Heart right ventricle (tissue), 16 donors: ENCODE results near the gene CREB3L1. TPM values are rescaled to one million over a fixed set of nuclear protein-coding genes. Genes with fewer than 3 reads are reported as not detected.

ENCODE experiments used
- ATAC-seq, 8 donors: fragments of 200-7000 bp; cut with Tn5 transposase; one replicate each; pipeline ENCODE4 v1.9.1; 2020; ENCODE audit warnings: mild to moderate bottlenecking in 8 of 8, moderate library complexity in 8 of 8, moderate number of reproducible peaks in 1 of 8
- DNase-seq, 2 donors: peaks; one replicate each; pipeline ENCODE4 v3.0.0-alpha.2; 2020
- H3K27ac ChIP-seq, 10 donors: fragments of 200-600 bp; sonication (generic) in 2 of 10; one replicate each; pipeline versions ENCODE4 v1.5.0 to v1.8.0; 2020 to 2022; ENCODE audit warnings: mild to moderate bottlenecking in 3 of 10
- H3K27me3 ChIP-seq, 7 donors: fragments of 200-600 bp; one replicate each; pipeline ENCODE4 v1.8.0; 2021 to 2022; ENCODE audit warnings: mild to moderate bottlenecking in 2 of 7
- H3K36me3 ChIP-seq, 9 donors: fragments of 200-600 bp; sonication (generic) in 1 of 9; one replicate each; pipeline versions ENCODE4 v1.5.0 to v1.8.0; 2020 to 2022; ENCODE audit warnings: mild to moderate bottlenecking in 2 of 9
- H3K4me1 ChIP-seq, 9 donors: fragments of 200-600 bp; sonication (generic) in 1 of 9; one replicate each; pipeline versions ENCODE4 v1.5.0 to v1.8.0; 2020 to 2022; ENCODE audit warnings: mild to moderate bottlenecking in 4 of 9
- H3K4me3 ChIP-seq, 10 donors: fragments of 200-600 bp; sonication (generic) in 2 of 10; one replicate each; pipeline versions ENCODE4 v1.5.0 to v1.8.0; 2020 to 2022; ENCODE audit warnings: mild to moderate bottlenecking in 7 of 10, moderate library complexity in 2 of 10
- H3K9me3 ChIP-seq, 11 donors: fragments of 200-600 bp in 10 of 11; sonication (generic) in 2 of 11; one replicate each; pipeline versions ENCODE4 v1.5.0 to v1.8.0; 2013 to 2022; ENCODE audit warnings: mild to moderate bottlenecking in 2 of 11, control low read depth in 1 of 11, moderate library complexity in 1 of 11
- CTCF ChIP-seq, 9 donors: fragments of 200-600 bp; sonication (generic) in 2 of 9; IDR thresholded peaks; one replicate each; pipeline versions ENCODE4 v1.5.0 to v1.8.0; 2021 to 2022; ENCODE audit warnings: antibody characterized with exemption in 9 of 9, mild to moderate bottlenecking in 5 of 9, moderate library complexity in 1 of 9
- WGBS, 2 donors: extraction: QIAGEN DNeasy Blood & Tissue Kit; methylation state at CpG; one replicate each; pipeline ENCODE4 v1.1.7; 2013; ENCODE audit warnings: inconsistent platforms in 1 of 2; 5-methylcytosine and 5-hydroxymethylcytosine counted together
- intact Hi-C, 10 donors: fragments of 100-400 bp; cut with DNase I; formaldehyde crosslinking; loops; one replicate each; pipeline versions ENCODE4 v1.11.1 to v1.14.2; 2022
- polyA plus RNA-seq, 2 donors: library from polyadenylated mRNA; stranded (reverse); fragments of 200-250 nt; gene quantifications; one replicate each; pipeline ENCODE4 v1.2.3, GENCODE V29; 2013
- total RNA-seq, 10 donors: library from RNA; stranded (reverse); fragmentation: NEBNext Ultra II Directional in 3 of 10; extraction: Animal tissue kit (Norgen Biotek cat#: 25700) in 3 of 10; gene quantifications; one replicate each; pipeline versions ENCODE4 v1.2.1 to v1.2.4, GENCODE V29; 2021 to 2023
- donor health status: Arrhythmogenic right ventricular cardiomyopathy.
- donor health status: ischemic (EF 13 %, LVEDD 7.1; RV severe dilation, severe dysfunction).
- donor health status: healthy with polysubstance abuse.
- donor health status: DM: no; HTN: yes; CAD: no.
- donor health status: DM: no; HTN: no; CAD: no.
- donor health status: ischemic (EF 25% LVEDD 6.9; RV normal size, moderate dysfunction).
- donor health status: ischemic (EF 25% LVEDD 5.7; RV mildly dilated, moderate dysfunction).
- donor health status: healthy.
- donor health status: DM: yes; HTN: yes; CAD: no.
- donor health status: Ischemic cardiomyopathy.
- donor health status: ischemic (EF 35%, LVEDD 5.7; RV mildly dilated, moderate dysfunction).
- donor health status: nonischemic (EF 11% LVEDD 7.7; RV severe dilation, severe dysfunction).
- donor health status: DM: yes; HTN: yes; CAD: no.
- donor health status: PGD.
- donor health status: ischemic (EF 29% LVEDD 5.4; RV normal size, mild dysfunction).
- donor health status: nonischemic (EF 23%, LVEDD 6.1; RV moderate dilation, normal function).

CREB3L1 gene
- total and polyA plus RNA-seq, 12 donors = 9.7 to 127 (median 36.1) TPM

GRCh38 chr11:46238078-46238966, 39.1 kb upstream of the CREB3L1 start:
- WGBS, 2 donors = 1% methylated on average over 69 to 70 of the region's 70 CpGs
- H3K27me3 ChIP-seq = peaks cover 0 to 8% (median 0%) of the 10 kb centered on the region in 7 donors
- DNase-seq = peak; percentile 83
- H3K36me3 ChIP-seq = no peaks in the 10 kb centered on the region
- H3K4me3 ChIP-seq = peak overlapping the region; percentile 43 to 69 (median 54)
- H3K9me3 ChIP-seq = peaks cover 0 to 13% (median 4%) of the 10 kb centered on the region in 11 donors
- TF ChIP-seq CTCF (IDR thresholded peaks at IDR 0.05) = peak in 4 of 9 donors; percentile 10 to 46 (median 37)
- H3K4me1 ChIP-seq = peaks cover 10 to 46% (median 26%) of the 10 kb centered on the region in 9 donors
- intact Hi-C loops = loop anchor here in 9 of 10 donors (2.0 to 10.0 kb wide), 5 partner anchors 68 to 274 kb away; partner anchors contain the start of gene PHF21A (in 5 of the 9)
- ATAC-seq = peak; percentile 68 to 85 (median 76)
- peak overlapping the region; percentile 82 to 99 (median 93) for H3K27ac ChIP-seq

GRCh38 chr11:46238967-46239800, 38.3 kb upstream of the CREB3L1 start:
- peak; percentile 85 to 91 for DNase-seq
- intact Hi-C loops = loop anchor here in 9 of 10 donors (1.0 to 10.0 kb wide), 7 partner anchors 68 to 274 kb away; partner anchors contain the start of gene PHF21A (in 5 of the 9)
- Histone ChIP-seq H3K36me3 (no peaks in the 10 kb centered on the region), H3K27ac (peak overlapping the region; percentile 82 to 99 (median 93)), H3K27me3 (peaks cover 0 to 8% (median 0%) of the 10 kb centered on the region in 7 donors), H3K4me3 (peak overlapping the region; percentile 39 to 69 (median 54)), H3K4me1 (peaks cover 10 to 53% (median 32%) of the 10 kb centered on the region in 9 donors), H3K9me3 (peaks cover 0 to 11% (median 4%) of the 10 kb centered on the region in 11 donors)
- peak; percentile 78 to 92 (median 90) for ATAC-seq
- TF ChIP-seq CTCF (IDR thresholded peaks at IDR 0.05) = peak; percentile 99 to 100 (median 99)
- 10 to 11% methylated on average over 46 of the region's 46 CpGs for WGBS, 2 donors

- peak overlapping the region in 8 of 10 donors; percentile 82 to 99 (median 95) for H3K27ac ChIP-seq
- ATAC-seq (peak in 1 of 8 donors; percentile 3), DNase-seq (no peak)
- peaks cover 0 to 11% (median 4%) of the 10 kb centered on the region in 11 donors for H3K9me3 ChIP-seq
- intact Hi-C loops = loop anchor here (1.0 to 10.0 kb wide), 10 partner anchors 38 to 275 kb away; partner anchors contain the start of genes PHF21A (in 5 of the 10) and CREB3L1 (in 3 of the 10)
- no peaks in the 10 kb centered on the region for H3K36me3 ChIP-seq
- no peak overlapping the region for H3K4me3 ChIP-seq
- TF ChIP-seq CTCF (IDR thresholded peaks at IDR 0.05) = no peak
- 63 to 70% methylated on average over 4 of the region's 4 CpGs for WGBS, 2 donors
- peaks cover 0 to 8% (median 0%) of the 10 kb centered on the region in 7 donors for H3K27me3 ChIP-seq
- H3K4me1 ChIP-seq = peaks cover 10 to 54% (median 32%) of the 10 kb centered on the region in 9 donors
Observed at GRCh38 chr11:46239801-46240061, 37.7 kb upstream of the CREB3L1 start.

GRCh38 chr11:46240371-46240770, 37.1 kb upstream of the CREB3L1 start:
- Histone ChIP-seq H3K27ac (peak overlapping the region in 1 of 10 donors; percentile 97), H3K9me3 (peaks cover 0 to 11% (median 4%) of the 10 kb centered on the region in 11 donors), H3K4me1 (peaks cover 10 to 54% (median 32%) of the 10 kb centered on the region in 9 donors), H3K4me3 (no peak overlapping the region), H3K36me3 (no peaks in the 10 kb centered on the region), H3K27me3 (peaks cover 0 to 8% (median 0%) of the 10 kb centered on the region in 7 donors)
- WGBS, 2 donors = 82 to 90% methylated on average over 2 of the region's 2 CpGs
- TF ChIP-seq CTCF (IDR thresholded peaks at IDR 0.05) = no peak
- no peak for DNase-seq
- no peak for ATAC-seq
- intact Hi-C loops = loop anchor here in 4 of 10 donors (5.0 kb wide), 3 partner anchors 37 to 67 kb away; partner anchors contain the start of gene CREB3L1 (in 3 of the 4)
